T47D (cell line): ENCODE data around the gene KRTAP24-1.

ENCODE experiments used
- DNase-seq, 2 experiments: peaks; one replicate each; pipeline versions ENCODE4 v3.0.0 to v3.0.0-alpha.2; 2011 to 2012; ENCODE audit warnings: low read depth in 1 of 2, low spot score in 1 of 2
- JUND ChIP-seq: IDR thresholded peaks from 2 replicates; pipeline ENCODE4 v1.6.1; 2012; ENCODE audit warnings: low read depth
- in situ Hi-C: cut with HindIII; loops from 2 replicates; pipeline ENCODE4 v1.10.0; 2016; ENCODE audit warnings: low sequenced_read_pairs, low pct_unique_long_range_greater_than_20kb

KRTAP24-1 gene, protein sequence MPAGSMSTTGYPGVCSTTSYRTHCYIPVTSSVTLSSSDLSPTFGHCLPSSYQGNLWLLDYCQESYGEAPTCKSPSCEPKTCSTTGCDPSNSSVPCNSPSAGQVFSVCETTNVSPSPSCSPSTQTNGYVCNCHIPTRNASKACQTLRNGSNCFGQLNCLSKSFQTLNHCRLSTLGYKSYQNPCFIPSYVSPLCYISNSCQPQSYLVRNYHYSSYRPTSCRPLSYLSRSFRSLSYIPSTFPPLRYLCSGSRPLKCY

DNA sequence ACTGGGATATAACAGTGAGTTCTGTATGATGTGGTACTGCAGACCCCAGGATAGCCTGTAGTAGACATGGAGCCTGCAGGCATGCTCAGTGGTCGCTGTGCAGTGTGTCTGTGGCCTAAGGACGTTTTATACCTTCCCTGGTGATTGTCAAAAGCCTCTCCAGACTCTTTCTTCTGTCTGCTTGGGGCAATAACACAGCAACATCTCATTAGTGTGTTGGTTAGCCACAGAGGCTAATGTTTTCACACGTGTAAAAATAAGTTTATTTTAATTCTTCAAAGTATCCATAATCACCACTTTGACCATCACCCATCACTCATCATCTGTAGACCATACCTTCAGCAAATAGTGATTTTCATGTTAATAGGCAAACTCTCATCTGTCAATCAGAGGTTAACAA lies at the start of gene KRTAP24-1:
KRTAP24-1 (minus strand) TSS at position 101 of the 400 bp plus-strand sequence; CDS start at position 83, 18 bp downstream.
- in situ Hi-C loops, result no loop called here
- TF ChIP-seq JUND, result no peak
- DNase-seq, result no peak

DNA sequence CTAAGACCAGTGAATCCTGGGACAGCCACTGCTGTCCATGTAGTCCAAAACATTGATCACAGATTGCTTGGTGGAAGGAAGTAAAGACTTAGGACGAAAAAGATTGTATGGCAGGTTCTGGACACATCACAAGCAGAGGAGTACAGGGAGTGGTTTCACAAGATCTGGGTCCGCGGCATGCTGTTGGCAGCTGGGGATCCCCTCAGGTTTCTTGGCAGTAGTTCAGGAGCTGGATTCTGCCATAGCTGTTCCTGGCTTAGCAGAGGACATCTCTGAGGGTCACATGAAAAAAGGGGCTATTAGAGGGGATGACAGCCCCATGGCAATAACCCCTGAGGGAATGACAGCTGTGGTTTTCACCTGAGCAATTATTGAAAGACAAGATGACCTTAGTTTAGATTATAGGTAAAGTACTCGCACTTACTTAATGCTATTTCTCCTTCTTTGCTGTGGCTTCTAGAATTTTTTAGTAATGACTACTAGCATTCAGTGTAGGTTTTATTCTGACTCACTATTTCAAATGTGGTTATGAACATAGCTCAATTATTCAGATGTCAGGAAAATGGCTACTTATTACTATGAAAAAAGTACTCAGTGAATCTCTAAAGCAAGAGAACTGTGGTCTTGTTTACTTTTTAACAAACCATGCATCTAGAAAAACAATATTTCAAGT lies 46.6 kb upstream of the KRTAP24-1 start:
- no peak for DNase-seq
- in situ Hi-C loops, result no loop called here
- TF ChIP-seq JUND, result no peak

DNA sequence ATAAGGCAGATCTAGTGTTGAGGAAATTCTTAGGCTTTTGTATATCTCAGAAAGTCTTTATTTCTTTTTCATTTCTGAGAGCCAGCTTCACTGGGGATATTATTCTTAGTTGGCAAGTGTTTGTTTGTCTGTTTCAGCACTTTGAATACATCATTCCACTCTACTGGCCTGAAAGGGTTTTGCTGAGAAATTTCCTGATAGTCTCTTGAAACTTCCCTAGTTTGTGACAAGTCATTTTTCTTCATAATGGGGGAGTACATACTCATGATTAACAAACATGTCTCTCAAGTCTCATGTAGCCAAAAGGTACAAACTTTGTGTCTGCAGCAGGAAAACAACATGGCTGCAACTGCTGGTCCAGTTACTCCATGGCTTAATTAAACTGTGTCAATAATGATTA lies 43.6 kb upstream of the KRTAP24-1 start:
- DNase-seq, result no peak
- in situ Hi-C loops, result no loop called here

DNA sequence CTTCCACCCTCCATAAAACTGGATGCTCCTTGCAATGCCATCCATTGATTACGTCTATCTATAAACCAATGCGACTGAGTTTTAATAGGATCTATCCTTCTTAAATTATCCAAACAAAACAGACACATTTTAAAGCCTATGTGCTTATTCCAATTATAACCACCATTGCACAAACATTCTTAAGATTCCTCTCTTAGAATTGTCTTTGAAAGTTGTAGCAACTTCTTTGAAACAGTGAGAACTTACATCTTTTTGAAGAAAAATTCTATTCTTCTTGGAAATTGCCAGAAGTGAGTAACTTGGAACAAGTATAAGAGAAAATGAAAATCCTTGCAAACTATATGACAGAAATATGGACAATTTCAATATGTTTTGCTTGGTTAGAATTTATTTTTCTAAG lies 37.5 kb upstream of the KRTAP24-1 start, which contains the start of gene KRTAP26-1:
KRTAP26-1 (minus strand) TSS at position 101 of the 400 bp plus-strand sequence. CDS start 280 bp downstream, outside the sequence.
- TF ChIP-seq JUND, result no peak
- in situ Hi-C loops, result no loop called here
- DNase-seq, result no peak

More for the DNA sequence above, 43.6 kb upstream of the KRTAP24-1 start:
- TF ChIP-seq JUND, result no peak

DNA sequence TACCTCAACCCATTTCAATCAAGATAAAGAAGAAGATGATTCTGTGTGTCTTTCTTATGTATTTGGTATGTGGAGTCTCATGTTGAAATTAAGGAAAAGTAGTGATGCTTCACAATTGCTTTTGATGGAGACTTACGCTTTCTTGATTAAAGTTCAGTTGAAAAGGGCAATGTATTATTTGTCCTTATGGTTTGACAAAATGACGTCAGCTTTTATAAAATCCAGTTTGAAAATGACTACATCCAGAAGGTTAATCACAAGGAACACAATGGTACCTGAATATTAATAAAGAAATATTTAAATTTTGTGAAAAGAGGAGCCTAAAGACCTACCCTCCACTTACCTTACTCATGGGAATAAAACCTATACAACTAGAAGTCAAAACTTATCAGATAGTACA lies 33.0 kb upstream of the KRTAP24-1 start:
- in situ Hi-C loops, result no loop called here

DNA sequence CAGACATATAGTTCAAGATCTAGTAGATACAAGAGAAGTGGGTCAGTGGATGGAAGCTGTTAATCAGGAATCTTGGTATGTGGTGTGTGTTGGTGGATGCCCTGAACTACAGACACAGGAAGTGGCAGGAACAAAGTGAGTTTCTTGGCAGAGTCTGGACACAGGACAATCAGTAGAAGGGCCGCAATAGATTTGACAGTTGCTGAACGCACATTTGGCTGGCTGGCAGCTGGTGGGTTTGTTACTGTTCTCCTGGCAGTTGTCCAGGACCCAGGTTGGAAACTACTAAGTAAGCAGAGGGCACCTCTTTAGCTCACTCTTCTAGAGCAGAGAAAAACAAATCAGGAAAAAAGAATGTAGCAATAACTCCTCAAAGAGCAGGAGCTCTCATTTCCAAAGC lies 24.1 kb upstream of the KRTAP24-1 start:
- in situ Hi-C loops, result no loop called here
- DNase-seq, result peak in 1 of 2 experiments; percentile 5
- TF ChIP-seq JUND, result no peak

More for the DNA sequence above, 33.0 kb upstream of the KRTAP24-1 start:
- DNase-seq, result no peak
- no peak for TF ChIP-seq JUND

DNA sequence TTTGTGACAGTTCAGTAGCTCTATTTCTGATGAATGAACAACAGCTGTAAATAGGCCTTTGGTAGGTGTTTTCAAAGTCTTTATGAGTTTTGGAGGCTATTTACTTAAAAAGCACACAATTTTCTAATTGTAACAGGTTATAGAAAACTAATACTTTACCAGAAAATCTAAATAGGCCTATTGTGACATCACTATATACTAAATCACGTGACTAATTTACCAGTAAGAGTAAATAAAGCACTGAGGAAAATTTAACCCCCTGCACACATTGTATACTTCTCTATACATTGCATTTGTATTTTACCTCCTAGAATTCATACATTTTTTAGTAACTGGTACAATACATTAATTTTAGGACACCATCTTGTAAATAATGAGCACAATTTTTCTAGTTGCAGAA lies 22.4 kb upstream of the KRTAP24-1 start:
- DNase-seq, result no peak
- in situ Hi-C loops, result no loop called here

DNA sequence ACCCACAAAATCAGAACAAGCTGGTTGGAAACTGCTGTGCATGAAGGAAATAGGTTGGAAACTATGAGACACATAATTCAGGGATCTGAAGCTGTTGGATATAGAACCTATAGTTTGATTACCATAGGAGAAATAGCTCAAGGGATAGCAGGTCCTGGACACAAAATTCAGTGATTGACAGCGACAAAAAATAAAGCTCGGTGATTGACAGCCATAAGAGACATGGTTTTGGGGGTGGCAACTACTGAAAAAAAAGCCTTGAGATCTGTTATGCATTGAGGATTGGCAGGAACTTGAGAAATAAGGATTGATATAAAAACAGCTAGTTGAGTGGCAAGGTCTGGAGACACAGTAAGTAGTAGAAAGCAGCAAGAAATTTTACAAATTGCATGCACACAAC lies 6.5 kb upstream of the KRTAP24-1 start, which contains the start of gene KRTAP25-1:
KRTAP25-1 (minus strand) TSS at position 300 of the 400 bp plus-strand sequence; CDS start at position 276, 24 bp downstream.
- DNase-seq, result no peak
- in situ Hi-C loops, result no loop called here
- no peak for TF ChIP-seq JUND

More for the DNA sequence above, 22.4 kb upstream of the KRTAP24-1 start:
- TF ChIP-seq JUND, result no peak

DNA sequence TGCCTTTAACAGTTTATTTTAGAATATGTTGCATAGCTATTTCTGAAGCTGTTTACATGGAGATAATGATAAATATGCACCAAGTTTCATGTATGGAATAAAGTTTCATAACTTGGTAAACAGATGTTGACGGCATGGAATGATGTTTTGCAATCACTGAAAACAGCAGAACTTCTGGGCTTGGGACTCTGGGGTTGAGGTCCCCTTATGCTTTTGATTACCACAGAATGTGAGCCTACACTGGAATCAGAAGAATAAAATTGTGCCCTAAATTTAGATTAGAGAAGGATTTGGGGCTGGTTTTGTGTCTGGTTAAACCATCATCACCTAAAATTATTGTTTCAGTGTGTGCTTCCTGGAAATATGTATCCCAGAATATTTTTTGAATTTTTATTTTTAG lies 11.1 kb downstream of the KRTAP24-1 start:
- no peak for TF ChIP-seq JUND
- in situ Hi-C loops, result no loop called here
- DNase-seq, result no peak

DNA sequence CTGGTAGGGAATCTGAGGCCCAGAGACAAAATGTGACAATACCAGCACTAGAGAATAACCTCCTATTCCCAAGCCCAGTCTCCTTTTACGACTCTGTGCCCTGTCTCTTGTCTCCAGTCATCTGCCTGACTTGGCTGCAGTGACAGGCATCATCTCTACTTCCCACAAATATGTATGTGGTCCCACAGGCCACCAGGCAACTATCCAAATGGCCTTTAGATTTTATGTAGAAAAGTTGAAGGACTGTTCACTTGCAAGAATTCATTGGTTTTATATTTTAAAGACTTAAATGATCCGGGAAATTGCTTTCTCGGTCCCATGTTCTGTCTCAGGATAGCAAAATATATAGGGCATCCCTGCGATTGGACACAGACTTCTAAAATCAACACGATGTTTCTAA lies 11.6 kb downstream of the KRTAP24-1 start:
- in situ Hi-C loops, result no loop called here
- DNase-seq, result peak in 1 of 2 experiments; percentile 3

DNA sequence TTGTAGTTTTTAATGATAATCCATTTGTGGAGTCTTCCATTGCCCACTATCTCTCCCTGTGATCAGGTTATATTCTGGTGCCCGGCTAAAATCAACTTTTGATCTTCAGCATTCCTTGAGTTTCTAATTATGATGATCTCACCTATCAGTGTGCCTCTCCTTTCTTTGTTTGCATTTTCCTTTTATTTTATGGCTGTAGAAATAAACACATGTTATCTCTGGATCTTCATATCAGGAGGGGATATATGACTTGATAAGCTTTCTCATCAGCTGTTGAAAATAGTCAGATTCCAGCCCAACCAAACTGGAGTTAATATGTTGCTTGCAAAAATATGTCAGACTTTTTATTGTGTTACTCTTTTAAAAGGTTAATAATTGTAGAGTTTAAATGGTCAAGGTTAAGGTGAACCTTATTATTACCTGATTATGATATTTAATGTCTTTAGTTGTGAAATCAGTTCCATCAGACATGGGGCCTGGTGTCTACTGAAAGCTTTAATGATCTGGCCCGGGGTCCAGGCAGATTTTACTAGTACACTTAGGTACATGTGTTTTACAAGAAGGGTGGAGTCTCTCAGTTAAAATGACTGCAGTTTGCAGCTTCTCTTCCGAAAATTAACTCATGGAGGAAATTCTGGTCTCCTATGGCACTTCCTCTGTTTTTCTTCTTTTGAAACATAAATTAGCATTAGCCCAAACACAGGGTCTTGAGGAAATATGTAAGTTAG lies 12.8 kb downstream of the KRTAP24-1 start:
- TF ChIP-seq JUND, result no peak
- no peak for DNase-seq
- in situ Hi-C loops, result no loop called here

More for the DNA sequence above, 11.6 kb downstream of the KRTAP24-1 start:
- TF ChIP-seq JUND, result no peak

DNA sequence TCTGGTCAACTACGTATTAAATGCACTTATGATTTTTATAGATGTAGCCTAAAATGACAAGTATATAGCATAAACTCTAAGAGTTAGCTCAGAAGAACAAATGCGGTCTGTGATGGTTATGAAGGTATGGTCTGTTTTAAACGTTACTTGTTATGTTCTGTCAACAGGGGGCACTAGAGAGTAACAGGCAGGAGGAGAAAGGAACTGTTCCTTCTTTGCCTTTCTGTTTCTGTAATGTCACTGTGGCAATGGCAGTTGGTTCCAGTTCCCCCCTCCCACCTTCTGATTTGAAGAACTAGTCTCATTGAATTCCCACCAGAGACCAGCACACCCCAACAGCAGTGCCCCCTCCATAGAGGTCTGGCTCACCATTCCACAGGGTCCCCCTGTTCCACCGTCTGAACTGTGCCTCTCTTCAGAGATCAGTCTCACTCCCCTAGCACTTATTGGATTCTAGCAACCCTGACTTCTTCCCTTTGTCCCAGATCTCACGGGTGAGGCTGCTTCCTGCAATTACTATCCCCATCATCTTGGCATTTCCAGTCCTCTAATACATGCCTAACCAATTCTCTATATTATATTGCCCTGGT lies 14.0 kb downstream of the KRTAP24-1 start:
- in situ Hi-C loops, result no loop called here
- peak in 1 of 2 experiments; percentile 29 for DNase-seq
- TF ChIP-seq JUND, result no peak

DNA sequence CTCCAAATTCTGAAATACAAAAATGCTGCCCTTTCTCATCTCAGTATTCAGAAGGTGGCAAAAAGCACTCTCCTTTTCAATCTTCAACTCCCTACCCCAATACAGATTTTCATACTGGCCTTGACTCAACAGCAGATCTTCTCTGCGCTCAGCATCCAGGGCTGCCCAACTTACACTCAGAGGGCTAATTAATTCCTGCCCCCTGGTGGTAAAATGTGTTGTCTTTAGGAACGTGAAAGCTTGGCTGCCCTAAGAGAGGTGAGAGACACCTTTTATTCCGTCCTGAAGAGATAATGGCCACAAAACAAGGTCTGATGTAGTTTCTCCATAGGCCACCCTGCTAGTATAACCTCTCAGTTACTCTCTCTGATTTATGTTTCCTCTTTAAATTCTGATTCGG lies 25.0 kb downstream of the KRTAP24-1 start:
- in situ Hi-C loops, result no loop called here
- no peak for TF ChIP-seq JUND
- peak; percentile 9 to 79 for DNase-seq
